Hepatocyte (in vitro differentiated cells): ENCODE results near the gene PTGDS.
"Not testable (repeated sequence)": the region's sequence is repeated elsewhere in the genome, so short reads cannot be mapped to it uniquely, and the experiment has no call there.

Source experiments
- EZH2 ChIP-seq: fragments of 200-600 bp; sonication (generic); IDR thresholded peaks from 2 replicates; pipeline ENCODE4 v1.6.1; 2016; ENCODE audit warnings: antibody characterized with exemption, mild to moderate bottlenecking, borderline replicate concordance
- EZH2phosphoT487 ChIP-seq: fragments of 200-600 bp; sonication (generic); IDR thresholded peaks from one replicate; pipeline ENCODE4 v1.6.1; 2018; ENCODE audit warnings: antibody characterized with exemption, mild to moderate bottlenecking, low read depth, moderate library complexity; ENCODE audit not compliant: unreplicated experiment, severe bottlenecking
- TF ChIP-seq, protein P1 (sequence below): fragments of 200-600 bp; sonication (generic); IDR thresholded peaks from 2 replicates; pipeline ENCODE4 v1.5.1; 2016; ENCODE audit warnings: antibody characterized with exemption, mild to moderate bottlenecking; ENCODE audit not compliant: poor library complexity

- TF ChIP-seq, protein P1, sequence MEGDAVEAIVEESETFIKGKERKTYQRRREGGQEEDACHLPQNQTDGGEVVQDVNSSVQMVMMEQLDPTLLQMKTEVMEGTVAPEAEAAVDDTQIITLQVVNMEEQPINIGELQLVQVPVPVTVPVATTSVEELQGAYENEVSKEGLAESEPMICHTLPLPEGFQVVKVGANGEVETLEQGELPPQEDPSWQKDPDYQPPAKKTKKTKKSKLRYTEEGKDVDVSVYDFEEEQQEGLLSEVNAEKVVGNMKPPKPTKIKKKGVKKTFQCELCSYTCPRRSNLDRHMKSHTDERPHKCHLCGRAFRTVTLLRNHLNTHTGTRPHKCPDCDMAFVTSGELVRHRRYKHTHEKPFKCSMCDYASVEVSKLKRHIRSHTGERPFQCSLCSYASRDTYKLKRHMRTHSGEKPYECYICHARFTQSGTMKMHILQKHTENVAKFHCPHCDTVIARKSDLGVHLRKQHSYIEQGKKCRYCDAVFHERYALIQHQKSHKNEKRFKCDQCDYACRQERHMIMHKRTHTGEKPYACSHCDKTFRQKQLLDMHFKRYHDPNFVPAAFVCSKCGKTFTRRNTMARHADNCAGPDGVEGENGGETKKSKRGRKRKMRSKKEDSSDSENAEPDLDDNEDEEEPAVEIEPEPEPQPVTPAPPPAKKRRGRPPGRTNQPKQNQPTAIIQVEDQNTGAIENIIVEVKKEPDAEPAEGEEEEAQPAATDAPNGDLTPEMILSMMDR, result peak; percentile 32
- TF ChIP-seq EZH2, EZH2phosphoT487: not testable (repeated sequence)
These were observed 27.0 kb downstream of the PTGDS start for GRCh38 chr9:137004285-137004684.
